ENCODE measurements around the gene EFNA1. TPM values are rescaled to one million over a fixed set of nuclear protein-coding genes. Genes with fewer than 3 reads are reported as not detected.

Gene EFNA1
- total RNA-seq, 1 donor from 2014 or later, result not detected

Other genes starting within 250 kb of the EFNA1 start
- 35.1 and 35.3 TPM in 2 replicates for gene PMVK, start 191.2 kb upstream of the EFNA1 start, total RNA-seq
- gene PBXIP1, start 171.8 kb upstream of the EFNA1 start, total RNA-seq, result 119 and 120 TPM in 2 replicates
- 45.6 and 47.0 TPM in 2 replicates for gene PYGO2, start 166.1 kb upstream of the EFNA1 start, total RNA-seq
- 81.1 and 86.2 TPM in 2 replicates for gene SHC1, start 157.1 kb upstream of the EFNA1 start, total RNA-seq
- gene CKS1B, start 153.2 kb upstream of the EFNA1 start, total RNA-seq, result 104 and 112 TPM in 2 replicates
- gene FLAD1, start 144.5 kb upstream of the EFNA1 start, total RNA-seq, result 55.8 and 56.9 TPM in 2 replicates
- gene LENEP, start 134.3 kb upstream of the EFNA1 start, total RNA-seq, result 0.93 and 0.98 TPM in 2 replicates
- 158 and 173 TPM in 2 replicates for gene ZBTB7B, start 125.1 kb upstream of the EFNA1 start, total RNA-seq
- 0.15 and 0.29 TPM in 2 replicates for gene DCST2, start 94.1 kb upstream of the EFNA1 start, total RNA-seq
- not detected in 2 replicates for gene DCST1, start 94.1 kb upstream of the EFNA1 start, total RNA-seq
- 51.6 and 53.2 TPM in 2 replicates for gene ADAM15, start 76.6 kb upstream of the EFNA1 start, total RNA-seq
- gene EFNA4, start 64.1 kb upstream of the EFNA1 start, total RNA-seq, result 5.9 and 6.6 TPM in 2 replicates
- 0.90 and 2.3 TPM in 2 replicates for gene EFNA3, start 49.0 kb upstream of the EFNA1 start, total RNA-seq
- 27.9 and 32.5 TPM in 2 replicates for gene SLC50A1, start 8.0 kb downstream of the EFNA1 start, total RNA-seq
- gene DPM3, start 12.7 kb downstream of the EFNA1 start, total RNA-seq, result 35.7 and 38.4 TPM in 2 replicates
- 224 and 225 TPM in 2 replicates for gene KRTCAP2, start 45.4 kb downstream of the EFNA1 start, total RNA-seq
- 19.8 and 20.1 TPM in 2 replicates for gene TRIM46, start 46.0 kb downstream of the EFNA1 start, total RNA-seq
- 19.7 and 20.6 TPM in 2 replicates for gene THBS3, start 80.0 kb downstream of the EFNA1 start, total RNA-seq
- 40.2 and 43.5 TPM in 2 replicates for gene MTX1, start 80.8 kb downstream of the EFNA1 start, total RNA-seq
- gene ENTREP3, start 127.6 kb downstream of the EFNA1 start, total RNA-seq, result 18.3 and 20.5 TPM in 2 replicates
- gene SCAMP3, start 134.5 kb downstream of the EFNA1 start, total RNA-seq, result 152 and 165 TPM in 2 replicates
- gene CLK2, start 145.6 kb downstream of the EFNA1 start, total RNA-seq, result 88.4 and 91.1 TPM in 2 replicates
- 2.3 and 2.5 TPM in 2 replicates for gene HCN3, start 149.6 kb downstream of the EFNA1 start, total RNA-seq
- gene PKLR, start 173.6 kb downstream of the EFNA1 start, total RNA-seq, result not detected in 2 replicates
- 194 and 195 TPM in 2 replicates for gene FDPS, start 181.0 kb downstream of the EFNA1 start, total RNA-seq
- gene RUSC1, start 193.0 kb downstream of the EFNA1 start, total RNA-seq, result 23.9 and 26.3 TPM in 2 replicates